BJ (cell line): ENCODE data around the gene TBRG1. TPM values are rescaled to one million over a fixed set of nuclear protein-coding genes. Genes with fewer than 3 reads are reported as not detected.

Experiments
- CTCF ChIA-PET: fragments of 350-600 bp; formaldehyde crosslinking; extraction: SDS; loops from one replicate; lab custom pipeline; 2021; ENCODE audit warnings: antibody characterized with exemption, inconsistent platforms; lab: Yijun Ruan, JAX
- POLR2A ChIA-PET: fragments of 300-600 bp; sonication (Branson Sonifier 250); formaldehyde crosslinking; extraction: SDS; loops from one replicate; lab custom pipeline; 2021; ENCODE audit warnings: antibody characterized with exemption; lab: Charles Lee
- DNase-seq: peaks from one replicate; pipeline ENCODE4 v3.0.0-alpha.2; 2011; ENCODE audit warnings: low read depth
- H3K27me3 ChIP-seq: 2 replicates; pipeline ENCODE4 v1.6.0; 2011; ENCODE audit warnings: low read length; ENCODE audit not compliant: control insufficient read depth, insufficient read depth
- H3K36me3 ChIP-seq: 2 replicates; pipeline ENCODE4 v1.5.1; 2011; ENCODE audit warnings: low read length; ENCODE audit not compliant: control insufficient read depth, insufficient read depth
- H3K4me3 ChIP-seq: 2 replicates; pipeline ENCODE4 v1.5.1; 2011; ENCODE audit warnings: low read depth, mild to moderate bottlenecking, control low read depth, low read length
- polyA plus RNA-seq: library from polyadenylated mRNA; depleted of rRNA; stranded (reverse); fragments of >200 nt; gene quantifications from 2 replicates; pipeline ENCODE4 v1.2.3, GENCODE V29; 2011; rRNA removed
- small RNA-seq: library from RNA; depleted of rRNA; stranded (forward); fragments of <200 nt; gene quantifications from one replicate; pipeline ENCODE3, GENCODE V24; 2012; ENCODE audit warnings: low replicate concordance, low read depth; ENCODE audit not compliant: insufficient read length
- TF ChIP-seq, protein P1 (sequence below): IDR thresholded peaks from 2 replicates; pipeline ENCODE4 v1.5.1; 2011; ENCODE audit warnings: low read depth, mild to moderate bottlenecking, control low read depth, inconsistent platforms, low read length, moderate library complexity; ENCODE audit not compliant: insufficient read depth

The TBRG1 gene
- polyA plus RNA-seq, 1 experiment, result 42.5 TPM

DNA sequence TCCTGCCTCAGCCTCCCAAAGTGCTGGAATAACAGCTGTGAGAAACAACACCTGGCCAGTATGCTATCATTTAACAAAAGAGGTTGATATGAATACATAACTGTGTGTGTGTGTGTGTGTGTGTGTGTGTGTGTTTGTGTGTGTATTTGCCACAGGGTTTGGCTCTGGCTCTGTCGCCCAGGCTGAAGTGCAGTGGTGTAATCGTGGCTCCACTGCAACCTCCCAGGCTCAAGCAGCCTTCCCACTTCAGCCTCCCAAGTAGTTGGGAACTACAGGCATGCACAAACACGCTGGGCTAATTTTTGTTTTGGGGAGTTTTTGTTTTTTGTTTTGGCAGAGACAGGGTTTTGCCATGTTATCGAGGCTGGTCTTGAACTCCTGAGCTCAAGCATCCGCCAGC, 55.8 kb downstream of the TBRG1 start:
- DNase-seq, result no peak
- no peaks in the 10 kb centered on the region for H3K36me3 ChIP-seq
- CTCF ChIA-PET, result interaction anchor here (1.3 to 1.6 kb wide), 3 partner anchors 9 to 116 kb away, joined by 4 to 6 read pairs (median 4); no protein-coding TSS in a partner anchor
- H3K27me3 ChIP-seq, result no peaks in the 10 kb centered on the region
- TF ChIP-seq, protein P1, sequence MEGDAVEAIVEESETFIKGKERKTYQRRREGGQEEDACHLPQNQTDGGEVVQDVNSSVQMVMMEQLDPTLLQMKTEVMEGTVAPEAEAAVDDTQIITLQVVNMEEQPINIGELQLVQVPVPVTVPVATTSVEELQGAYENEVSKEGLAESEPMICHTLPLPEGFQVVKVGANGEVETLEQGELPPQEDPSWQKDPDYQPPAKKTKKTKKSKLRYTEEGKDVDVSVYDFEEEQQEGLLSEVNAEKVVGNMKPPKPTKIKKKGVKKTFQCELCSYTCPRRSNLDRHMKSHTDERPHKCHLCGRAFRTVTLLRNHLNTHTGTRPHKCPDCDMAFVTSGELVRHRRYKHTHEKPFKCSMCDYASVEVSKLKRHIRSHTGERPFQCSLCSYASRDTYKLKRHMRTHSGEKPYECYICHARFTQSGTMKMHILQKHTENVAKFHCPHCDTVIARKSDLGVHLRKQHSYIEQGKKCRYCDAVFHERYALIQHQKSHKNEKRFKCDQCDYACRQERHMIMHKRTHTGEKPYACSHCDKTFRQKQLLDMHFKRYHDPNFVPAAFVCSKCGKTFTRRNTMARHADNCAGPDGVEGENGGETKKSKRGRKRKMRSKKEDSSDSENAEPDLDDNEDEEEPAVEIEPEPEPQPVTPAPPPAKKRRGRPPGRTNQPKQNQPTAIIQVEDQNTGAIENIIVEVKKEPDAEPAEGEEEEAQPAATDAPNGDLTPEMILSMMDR, result no peak
- POLR2A ChIA-PET, result no interaction called here
- no peak overlapping the region for H3K4me3 ChIP-seq

DNA sequence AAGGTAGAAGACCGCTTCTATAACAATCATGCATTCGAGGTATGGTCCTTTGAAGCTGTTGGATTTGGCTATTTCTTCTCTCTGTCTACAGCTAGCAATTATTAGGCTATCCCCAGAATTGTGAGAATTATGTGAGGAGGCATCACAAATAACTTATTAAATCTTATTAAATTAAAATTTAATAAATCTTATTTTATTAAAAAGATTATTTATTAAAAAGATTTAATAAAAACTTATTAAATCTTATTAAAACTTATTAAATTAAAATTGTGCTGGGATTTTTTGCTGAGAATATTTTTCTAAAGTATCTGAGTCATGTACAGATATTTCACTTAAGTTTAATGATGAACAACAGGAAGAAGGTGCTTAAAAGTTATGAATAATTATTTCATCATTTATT, 58.8 kb downstream of the TBRG1 start:
- CTCF ChIA-PET, result no interaction called here
- Histone ChIP-seq H3K4me3 (no peak overlapping the region), H3K27me3 (no peaks in the 10 kb centered on the region), H3K36me3 (no peaks in the 10 kb centered on the region)
- TF ChIP-seq, protein P1, result no peak
- DNase-seq, result no peak
- POLR2A ChIA-PET, result no interaction called here

DNA sequence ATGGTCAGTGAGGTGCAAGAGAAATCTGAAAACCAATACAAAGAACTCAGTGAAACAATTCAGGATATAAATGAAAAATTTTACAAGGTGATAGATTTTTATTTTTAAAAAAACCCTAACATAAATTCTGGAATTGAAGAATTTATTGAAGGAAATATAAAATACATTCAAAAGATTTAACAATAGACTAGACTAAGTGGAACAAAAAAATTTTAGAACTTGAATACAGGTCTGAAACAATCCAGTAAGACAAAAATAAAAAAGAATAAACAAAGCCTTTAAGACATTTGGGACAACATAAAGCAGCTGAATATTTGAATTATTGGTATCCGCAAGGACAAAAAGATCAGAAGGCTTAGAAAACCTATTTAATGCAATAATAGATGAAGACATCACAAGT, 59.8 kb downstream of the TBRG1 start:
- TF ChIP-seq, protein P1, result no peak
- no peak for DNase-seq
- H3K27me3 ChIP-seq, result no peaks in the 10 kb centered on the region
- ChIA-PET POLR2A (no interaction called here), CTCF (no interaction called here)
- H3K36me3 ChIP-seq, result no peaks in the 10 kb centered on the region
- no peak overlapping the region for H3K4me3 ChIP-seq

Small RNA genes within 50 kb of the gene (small RNA-seq; reads per million reads assigned to genes)
- gene RNA5SP352, result not detected

Other genes with a start within 250 kb of the TBRG1 start
- not detected in 2 replicates for gene OR8B2, start 238.4 kb upstream of the TBRG1 start, polyA plus RNA-seq
- gene OR8B3, start 223.8 kb upstream of the TBRG1 start, polyA plus RNA-seq, result not detected in 2 replicates
- gene OR8B4, start 198.0 kb upstream of the TBRG1 start, polyA plus RNA-seq, result not detected in 2 replicates
- gene OR8B8, start 177.2 kb upstream of the TBRG1 start, polyA plus RNA-seq, result not detected in 2 replicates
- not detected in 2 replicates for gene OR8B12, start 79.2 kb upstream of the TBRG1 start, polyA plus RNA-seq
- gene OR8A1, start 52.9 kb upstream of the TBRG1 start, polyA plus RNA-seq, result not detected in 2 replicates
- not detected in 2 replicates for gene PANX3, start 11.4 kb upstream of the TBRG1 start, polyA plus RNA-seq
- gene SIAE, start 50.9 kb downstream of the TBRG1 start, polyA plus RNA-seq, result 42.1 and 43.8 TPM in 2 replicates
- gene SPA17, start 51.0 kb downstream of the TBRG1 start, polyA plus RNA-seq, result 2.9 and 12.1 TPM in 2 replicates
- gene NRGN, start 117.1 kb downstream of the TBRG1 start, polyA plus RNA-seq, result 0.98 and 1.6 TPM in 2 replicates
- not detected in 2 replicates for gene VSIG2, start 129.4 kb downstream of the TBRG1 start, polyA plus RNA-seq
- 0.17 and 0.18 TPM in 2 replicates for gene ESAM, start 139.4 kb downstream of the TBRG1 start, polyA plus RNA-seq
- 3.4 and 5.7 TPM in 2 replicates for gene MSANTD2, start 177.5 kb downstream of the TBRG1 start, polyA plus RNA-seq
- gene ROBO3, start 242.6 kb downstream of the TBRG1 start, polyA plus RNA-seq, result 17.2 and 27.8 TPM in 2 replicates